Naive B cell (primary cell): ENCODE data around the gene BACE1-AS. TPM values are rescaled to one million over a fixed set of nuclear protein-coding genes. Genes with fewer than 3 reads are reported as not detected.
A peak's percentile ranks its signal among the peaks of the same experiment; 100 is the strongest.

Experiments used
- ATAC-seq, 2 donors: fragments of 150-1000 bp; cut with Tn5 transposase; 2 replicates each; pipeline ENCODE4 v1.10.0; 2021; ENCODE audit warnings: low read depth in 2 of 2, mild to moderate bottlenecking in 2 of 2, moderate library complexity in 2 of 2
- DNase-seq: peaks from one replicate; pipeline ENCODE4 v3.0.0; 2022
- H3K27ac Mint-ChIP-seq, 6 donors: one replicate each; pipeline ENCODE4 v1.8.0; 2020 to 2022; ENCODE audit warnings: mild to moderate bottlenecking in 6 of 6, mixed read lengths in 6 of 6, moderate library complexity in 5 of 6, inconsistent platforms in 2 of 6
- H3K27me3 Mint-ChIP-seq, 3 donors: one replicate each; pipeline ENCODE4 v1.8.0; 2021 to 2022; ENCODE audit warnings: mixed read lengths in 3 of 3, mild to moderate bottlenecking in 1 of 3
- H3K36me3 Mint-ChIP-seq, 2 donors: one replicate each; pipeline ENCODE4 v1.8.0; 2020 to 2022; ENCODE audit warnings: mixed read lengths in 2 of 2, inconsistent platforms in 1 of 2, mild to moderate bottlenecking in 1 of 2
- H3K4me1 Mint-ChIP-seq, 3 donors: one replicate each; pipeline ENCODE4 v1.8.0; 2020 to 2022; ENCODE audit warnings: mixed read lengths in 3 of 3, inconsistent platforms in 1 of 3, mild to moderate bottlenecking in 1 of 3, moderate library complexity in 1 of 3
- H3K4me3 Mint-ChIP-seq, 8 donors: one replicate each; pipeline ENCODE4 v1.8.0; 2020 to 2022; ENCODE audit warnings: mild to moderate bottlenecking in 8 of 8, mixed read lengths in 8 of 8, moderate library complexity in 8 of 8, inconsistent platforms in 2 of 8
- H3K9me3 Mint-ChIP-seq, 7 donors: one replicate each; pipeline ENCODE4 v1.8.0; 2020 to 2022; ENCODE audit warnings: mixed read lengths in 7 of 7, mild to moderate bottlenecking in 5 of 7, inconsistent platforms in 2 of 7, moderate library complexity in 1 of 7
- polyA plus RNA-seq, 6 donors: library from polyadenylated mRNA; unstranded; fragments of 300-500 nt; fragmentation: Illumina TruSeq; gene quantifications; one replicate each; pipeline ENCODE4 v1.2.3, GENCODE V29; 2021; ENCODE audit warnings: low read depth in 6 of 6

The BACE1-AS gene
- polyA plus RNA-seq, 6 donors from 2014 or later, result 0.29 to 1.2 (median 0.58) TPM; not detected in 2

GRCh38 chr11:117298195-117298594 lies 7.0 kb downstream of the BACE1-AS start:
- no peak for DNase-seq
- Mint-ChIP-seq H3K9me3 (no peaks in the 10 kb centered on the region), H3K27ac (peak overlapping the region in 2 of 6 donors; percentile 31 to 49), H3K27me3 (peaks cover 0 to 6% (median 0%) of the 10 kb centered on the region in 3 donors), H3K36me3 (no peaks in the 10 kb centered on the region), H3K4me3 (no peak overlapping the region), H3K4me1 (peaks cover 0 to 3% (median 0%) of the 10 kb centered on the region in 3 donors)
- no peak for ATAC-seq

- Mint-ChIP-seq H3K27me3 (peaks cover 0 to 6% (median 0%) of the 10 kb centered on the region in 3 donors), H3K27ac (peak overlapping the region in 2 of 6 donors; percentile 24 to 72), H3K9me3 (no peaks in the 10 kb centered on the region), H3K4me3 (peak overlapping the region in 1 of 8 donors; percentile 47), H3K4me1 (peaks cover 0 to 3% (median 0%) of the 10 kb centered on the region in 3 donors), H3K36me3 (no peaks in the 10 kb centered on the region)
- ATAC-seq, result no peak
- DNase-seq, result no peak
These were observed 8.5 kb downstream of the BACE1-AS start for GRCh38 chr11:117299351-117300282.

- Mint-ChIP-seq H3K27me3 (peaks cover 0 to 6% (median 0%) of the 10 kb centered on the region in 3 donors), H3K27ac (peak overlapping the region in 1 of 6 donors; percentile 69), H3K36me3 (no peaks in the 10 kb centered on the region), H3K9me3 (no peaks in the 10 kb centered on the region), H3K4me1 (peaks cover 0 to 3% (median 0%) of the 10 kb centered on the region in 3 donors), H3K4me3 (no peak overlapping the region)
- ATAC-seq (no peak), DNase-seq (no peak)
These were observed 9.1 kb downstream of the BACE1-AS start for GRCh38 chr11:117300283-117300663.

GRCh38 chr11:117300773-117301172 lies 9.6 kb downstream of the BACE1-AS start:
- H3K27me3 Mint-ChIP-seq, result peaks cover 0 to 6% (median 0%) of the 10 kb centered on the region in 3 donors
- DNase-seq (no peak), ATAC-seq (no peak)
- H3K36me3 Mint-ChIP-seq, result no peaks in the 10 kb centered on the region
- no peak overlapping the region for H3K4me3 Mint-ChIP-seq
- H3K27ac Mint-ChIP-seq, result peak overlapping the region in 2 of 6 donors; percentile 47 to 91
- H3K4me1 Mint-ChIP-seq, result peaks cover 0 to 3% (median 0%) of the 10 kb centered on the region in 3 donors
- no peaks in the 10 kb centered on the region for H3K9me3 Mint-ChIP-seq

- ATAC-seq (no peak), DNase-seq (no peak)
- no peak overlapping the region for H3K4me3 Mint-ChIP-seq
- H3K27ac Mint-ChIP-seq, result no peak overlapping the region
- no peaks in the 10 kb centered on the region for H3K9me3 Mint-ChIP-seq
- no peaks in the 10 kb centered on the region for H3K36me3 Mint-ChIP-seq
- H3K27me3 Mint-ChIP-seq, result peaks cover 0 to 6% (median 0%) of the 10 kb centered on the region in 3 donors
- peaks cover 0 to 3% (median 0%) of the 10 kb centered on the region in 3 donors for H3K4me1 Mint-ChIP-seq
These were observed 11.1 kb downstream of the BACE1-AS start for GRCh38 chr11:117302228-117302627.

- peaks cover 0 to 6% (median 3%) of the 10 kb centered on the region in 3 donors for H3K27me3 Mint-ChIP-seq
- no peaks in the 10 kb centered on the region for H3K36me3 Mint-ChIP-seq
- no peak for DNase-seq
- no peak overlapping the region for H3K27ac Mint-ChIP-seq
- peaks cover 0 to 3% (median 0%) of the 10 kb centered on the region in 3 donors for H3K4me1 Mint-ChIP-seq
- no peak for ATAC-seq
- no peaks in the 10 kb centered on the region for H3K9me3 Mint-ChIP-seq
- H3K4me3 Mint-ChIP-seq, result no peak overlapping the region
These were observed 12.0 kb downstream of the BACE1-AS start for GRCh38 chr11:117303101-117303500.

GRCh38 chr11:117303646-117304315 lies 12.6 kb downstream of the BACE1-AS start:
- ATAC-seq (no peak), DNase-seq (no peak)
- H3K27ac Mint-ChIP-seq, result no peak overlapping the region
- H3K36me3 Mint-ChIP-seq, result no peaks in the 10 kb centered on the region
- H3K27me3 Mint-ChIP-seq, result peaks cover 0 to 9% (median 6%) of the 10 kb centered on the region in 3 donors
- H3K4me1 Mint-ChIP-seq, result peaks cover 0 to 3% (median 0%) of the 10 kb centered on the region in 3 donors
- H3K4me3 Mint-ChIP-seq, result no peak overlapping the region
- H3K9me3 Mint-ChIP-seq, result no peaks in the 10 kb centered on the region

- no peak overlapping the region for H3K27ac Mint-ChIP-seq
These were observed 14.0 kb downstream of the BACE1-AS start for GRCh38 chr11:117305145-117305544.

GRCh38 chr11:117309310-117309709 lies 18.2 kb downstream of the BACE1-AS start:
- Mint-ChIP-seq H3K36me3 (no peaks in the 10 kb centered on the region), H3K4me1 (no peaks in the 10 kb centered on the region), H3K27me3 (peaks cover 21 to 36% (median 31%) of the 10 kb centered on the region in 3 donors), H3K4me3 (no peak overlapping the region), H3K9me3 (no peaks in the 10 kb centered on the region), H3K27ac (no peak overlapping the region)
- DNase-seq (no peak), ATAC-seq (no peak)

More at GRCh38 chr11:117305145-117305544, 14.0 kb downstream of the BACE1-AS start:
- no peaks in the 10 kb centered on the region for H3K36me3 Mint-ChIP-seq
- H3K4me1 Mint-ChIP-seq, result peaks cover 0 to 3% (median 0%) of the 10 kb centered on the region in 3 donors
- ATAC-seq (no peak), DNase-seq (no peak)
- H3K4me3 Mint-ChIP-seq, result no peak overlapping the region
- H3K27me3 Mint-ChIP-seq, result peaks cover 9 to 14% (median 9%) of the 10 kb centered on the region in 3 donors
- H3K9me3 Mint-ChIP-seq, result no peaks in the 10 kb centered on the region

GRCh38 chr11:117313091-117313490 lies 21.9 kb downstream of the BACE1-AS start:
- peak overlapping the region in 1 of 8 donors; percentile 16 for H3K4me3 Mint-ChIP-seq
- no peak for DNase-seq
- H3K36me3 Mint-ChIP-seq, result no peaks in the 10 kb centered on the region
- H3K4me1 Mint-ChIP-seq, result peaks cover 10 to 14% (median 13%) of the 10 kb centered on the region in 3 donors
- ATAC-seq, result no peak
- peaks cover 39 to 61% (median 50%) of the 10 kb centered on the region in 3 donors for H3K27me3 Mint-ChIP-seq
- no peaks in the 10 kb centered on the region for H3K9me3 Mint-ChIP-seq
- H3K27ac Mint-ChIP-seq, result no peak overlapping the region

- peaks cover 10 to 14% (median 13%) of the 10 kb centered on the region in 3 donors for H3K4me1 Mint-ChIP-seq
- peaks cover 36 to 55% (median 47%) of the 10 kb centered on the region in 3 donors for H3K27me3 Mint-ChIP-seq
- no peak for DNase-seq
- no peak for ATAC-seq
- H3K27ac Mint-ChIP-seq, result no peak overlapping the region
- peak overlapping the region in 6 of 8 donors; percentile 25 to 72 (median 62) for H3K4me3 Mint-ChIP-seq
- no peaks in the 10 kb centered on the region for H3K9me3 Mint-ChIP-seq
- H3K36me3 Mint-ChIP-seq, result no peaks in the 10 kb centered on the region
These were observed 23.0 kb downstream of the BACE1-AS start for GRCh38 chr11:117313828-117314768.

GRCh38 chr11:117314840-117315239 lies 23.7 kb downstream of the BACE1-AS start:
- Mint-ChIP-seq H3K36me3 (no peaks in the 10 kb centered on the region), H3K27ac (peak overlapping the region in 2 of 6 donors; percentile 22 to 96), H3K9me3 (no peaks in the 10 kb centered on the region), H3K27me3 (peaks cover 34 to 55% (median 48%) of the 10 kb centered on the region in 3 donors), H3K4me3 (peak overlapping the region in 7 of 8 donors; percentile 63 to 84 (median 72)), H3K4me1 (peaks cover 10 to 14% (median 13%) of the 10 kb centered on the region in 3 donors)
- ATAC-seq (no peak), DNase-seq (no peak)
